Body of pancreas (tissue), 4 donors: Measurements from ENCODE around the gene CDH22.

Experiments
- POLR2A ChIP-seq, 3 donors: fragments of 450-650 bp; IDR thresholded peaks; one replicate each; pipeline ENCODE4 v1.6.1; 2016; ENCODE audit warnings: antibody characterized with exemption in 3 of 3, mild to moderate bottlenecking in 2 of 3
- TF ChIP-seq, protein P1 (sequence below), 7 experiments: fragments of 450-650 bp in 4 of 7; fragments of 200-600 bp in 3 of 7; sonication (generic) in 3 of 7; IDR thresholded peaks; one replicate each; pipeline ENCODE4 v1.5.1; 2016 to 2019; ENCODE audit warnings: antibody characterized with exemption in 7 of 7

DNA sequence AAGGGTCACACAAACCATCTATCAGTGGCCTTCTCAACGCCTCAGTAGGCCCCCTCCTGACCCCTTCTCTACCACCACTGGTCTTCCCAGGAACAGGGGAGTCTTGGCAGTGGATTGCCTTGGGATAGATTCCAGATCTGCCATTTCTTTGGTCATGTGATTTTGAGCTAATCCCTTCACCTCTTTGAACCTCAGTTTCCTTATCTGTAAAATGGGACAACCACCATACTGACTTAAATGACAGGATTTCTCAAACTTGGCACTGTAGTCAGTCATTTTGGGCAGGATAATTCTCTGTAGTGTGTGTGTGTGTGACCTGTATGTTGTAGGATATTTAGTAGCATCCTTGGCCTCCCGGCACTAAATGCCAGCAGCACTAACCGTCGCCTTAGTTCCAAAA is 89.1 kb downstream of the CDH22 start:
- no peak for TF ChIP-seq POLR2A (IDR thresholded peaks at IDR 0.05)
- TF ChIP-seq, protein P1, sequence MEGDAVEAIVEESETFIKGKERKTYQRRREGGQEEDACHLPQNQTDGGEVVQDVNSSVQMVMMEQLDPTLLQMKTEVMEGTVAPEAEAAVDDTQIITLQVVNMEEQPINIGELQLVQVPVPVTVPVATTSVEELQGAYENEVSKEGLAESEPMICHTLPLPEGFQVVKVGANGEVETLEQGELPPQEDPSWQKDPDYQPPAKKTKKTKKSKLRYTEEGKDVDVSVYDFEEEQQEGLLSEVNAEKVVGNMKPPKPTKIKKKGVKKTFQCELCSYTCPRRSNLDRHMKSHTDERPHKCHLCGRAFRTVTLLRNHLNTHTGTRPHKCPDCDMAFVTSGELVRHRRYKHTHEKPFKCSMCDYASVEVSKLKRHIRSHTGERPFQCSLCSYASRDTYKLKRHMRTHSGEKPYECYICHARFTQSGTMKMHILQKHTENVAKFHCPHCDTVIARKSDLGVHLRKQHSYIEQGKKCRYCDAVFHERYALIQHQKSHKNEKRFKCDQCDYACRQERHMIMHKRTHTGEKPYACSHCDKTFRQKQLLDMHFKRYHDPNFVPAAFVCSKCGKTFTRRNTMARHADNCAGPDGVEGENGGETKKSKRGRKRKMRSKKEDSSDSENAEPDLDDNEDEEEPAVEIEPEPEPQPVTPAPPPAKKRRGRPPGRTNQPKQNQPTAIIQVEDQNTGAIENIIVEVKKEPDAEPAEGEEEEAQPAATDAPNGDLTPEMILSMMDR (IDR thresholded peaks at IDR 0.05) = no peak
